ENCODE measurements around the gene CBL. TPM values are rescaled to one million over a fixed set of nuclear protein-coding genes. Genes with fewer than 3 reads are reported as not detected.

CBL gene
- total RNA-seq, 2 experiments from 2014 or later: 25.3 to 25.7 TPM

DNA sequence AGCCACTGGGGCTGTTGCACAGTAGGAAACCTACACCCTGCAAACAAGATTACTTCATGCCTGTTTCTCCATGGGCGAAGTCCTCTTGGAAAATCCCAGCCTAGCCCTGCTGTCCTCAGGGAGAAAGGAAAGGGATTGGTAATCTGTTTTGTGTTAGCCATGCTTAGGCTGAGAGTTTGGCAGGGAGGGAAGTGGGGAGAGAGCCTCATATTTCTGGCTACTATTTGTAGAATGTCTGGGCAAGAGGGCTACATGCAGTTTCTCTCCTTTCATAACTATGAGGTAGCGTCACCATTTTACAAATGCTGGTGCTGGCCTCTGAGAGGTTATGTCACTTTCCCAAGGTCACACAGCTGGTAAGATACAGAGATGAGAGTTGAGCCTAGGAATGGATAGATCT is 141.1 kb downstream of the CBL start:
- H3K27me3 Mint-ChIP-seq (ENCODE audit: low read depth): peaks cover 22% of the 10 kb centered on the region
- H3K9me3 Mint-ChIP-seq: no peaks in the 10 kb centered on the region
- no peaks in the 10 kb centered on the region for H3K4me1 Mint-ChIP-seq (ENCODE audit: low read depth)
- no peak for DNase-seq
- no peak overlapping the region for H3K27ac Mint-ChIP-seq
- H3K36me3 Mint-ChIP-seq (ENCODE audit: low read depth): no peaks in the 10 kb centered on the region
- CTCF ChIA-PET: interaction anchor here (1.3 to 2.0 kb wide), 3 partner anchors 9 to 382 kb away, joined by 3 to 10 read pairs (median 8); partner anchors contain the start of gene NECTIN1
- intact Hi-C loops (cut with micrococcal nuclease): no loop called here
- no peak overlapping the region for H3K4me3 Mint-ChIP-seq

DNA sequence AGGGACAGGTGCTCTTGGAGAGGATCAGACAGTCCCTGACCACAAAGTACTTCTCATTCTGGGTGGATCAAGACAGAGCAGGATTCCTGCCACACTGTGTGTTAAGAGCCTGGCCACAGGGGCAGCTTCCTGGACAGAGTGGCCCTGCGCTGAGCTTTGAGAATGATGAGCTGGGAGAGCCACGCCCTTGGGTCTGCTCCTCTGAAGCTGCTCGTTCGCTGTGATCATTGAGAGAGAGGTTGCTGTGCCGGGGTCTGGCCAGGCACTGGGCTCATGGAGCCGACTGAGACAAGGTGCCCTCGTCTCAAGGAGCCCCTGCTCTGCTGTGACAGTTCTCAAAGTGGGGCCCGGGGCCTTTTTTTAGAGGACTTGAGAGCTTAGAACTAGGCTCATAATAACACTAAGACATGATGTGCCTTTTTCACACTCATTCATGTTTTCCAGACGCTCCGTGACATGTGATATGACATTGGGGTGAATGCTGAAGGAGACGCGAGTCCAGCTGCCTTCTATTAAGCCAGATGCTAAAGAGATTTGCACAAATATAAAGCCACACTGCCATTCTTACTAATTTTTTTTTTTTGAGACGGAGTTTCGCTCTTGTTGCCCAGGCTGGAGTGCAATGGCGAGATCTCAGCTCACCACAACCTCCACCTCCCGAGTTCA is 141.9 kb downstream of the CBL start:
- H3K27me3 Mint-ChIP-seq (ENCODE audit: low read depth): peaks cover 24% of the 10 kb centered on the region
- H3K4me1 Mint-ChIP-seq (ENCODE audit: low read depth): no peaks in the 10 kb centered on the region
- no peak for DNase-seq
- intact Hi-C loops (cut with micrococcal nuclease): no loop called here
- no peak overlapping the region for H3K4me3 Mint-ChIP-seq
- H3K9me3 Mint-ChIP-seq: no peaks in the 10 kb centered on the region
- CTCF ChIA-PET: interaction anchor here (0.6 to 2.0 kb wide), 5 partner anchors 8 to 333 kb away, joined by 3 to 10 read pairs (median 4); no protein-coding TSS in a partner anchor
- no peaks in the 10 kb centered on the region for H3K36me3 Mint-ChIP-seq (ENCODE audit: low read depth)
- H3K27ac Mint-ChIP-seq: no peak overlapping the region

DNA sequence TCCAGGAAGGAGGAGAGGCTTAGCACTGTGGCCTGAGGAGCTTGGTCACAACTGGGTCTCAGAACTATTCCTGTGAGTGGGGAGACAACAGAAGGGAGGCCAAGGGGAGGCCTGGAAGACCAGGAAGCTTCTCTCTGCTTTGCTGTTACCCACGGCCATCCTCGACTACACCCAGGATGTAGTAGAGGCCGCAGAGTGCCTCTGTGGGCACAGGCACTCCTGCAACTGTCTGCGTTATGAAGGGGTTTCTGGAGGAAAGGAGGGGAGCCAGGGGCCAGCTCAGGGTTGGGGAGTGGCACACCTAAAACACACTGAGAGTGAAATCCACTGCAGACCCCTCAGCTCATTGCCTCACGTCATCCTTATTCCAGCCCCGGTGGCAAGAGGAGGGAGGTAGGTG is 144.2 kb downstream of the CBL start:
- Mint-ChIP-seq H3K9me3 (no peaks in the 10 kb centered on the region), H3K27ac (no peak overlapping the region), H3K27me3 (ENCODE audit: low read depth) (peaks cover 28% of the 10 kb centered on the region), H3K36me3 (ENCODE audit: low read depth) (no peaks in the 10 kb centered on the region), H3K4me1 (ENCODE audit: low read depth) (no peaks in the 10 kb centered on the region), H3K4me3 (no peak overlapping the region)
- CTCF ChIA-PET: interaction anchor here (0.9 to 1.6 kb wide), 3 partner anchors 12 to 26 kb away, joined by 3 to 6 read pairs (median 3); no protein-coding TSS in a partner anchor
- intact Hi-C loops (cut with micrococcal nuclease): loop anchor here (10.0 kb wide), 1 partner anchor 374 kb away; the partner anchor contains the start of gene NECTIN1
- no peak for DNase-seq

DNA sequence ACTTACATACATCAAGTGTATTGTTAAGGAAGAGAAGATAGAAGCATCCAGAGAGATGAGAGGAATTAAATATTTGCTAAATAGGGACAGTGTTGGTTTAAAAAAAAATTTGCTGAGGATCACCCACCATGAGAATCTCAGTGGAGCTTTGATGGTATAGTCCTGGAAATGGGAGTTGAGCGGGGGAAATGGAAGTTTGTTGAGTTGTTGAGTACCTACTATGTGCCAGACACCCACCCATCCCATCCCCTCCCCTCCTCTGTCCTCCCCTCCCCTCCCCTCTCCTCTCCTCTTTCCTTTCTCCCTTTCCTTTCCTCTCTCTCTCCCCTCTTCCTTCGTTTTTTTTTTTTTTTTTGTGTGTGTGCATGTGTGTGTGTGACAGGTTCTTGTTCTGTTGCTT is 145.1 kb downstream of the CBL start:
- Mint-ChIP-seq H3K4me3 (no peak overlapping the region), H3K4me1 (ENCODE audit: low read depth) (peaks cover 2% of the 10 kb centered on the region), H3K9me3 (no peaks in the 10 kb centered on the region), H3K36me3 (ENCODE audit: low read depth) (no peaks in the 10 kb centered on the region), H3K27me3 (ENCODE audit: low read depth) (peaks cover 30% of the 10 kb centered on the region), H3K27ac (no peak overlapping the region)
- intact Hi-C loops (cut with micrococcal nuclease): loop anchor here (10.0 kb wide), 1 partner anchor 374 kb away; the partner anchor contains the start of gene NECTIN1
- DNase-seq: no peak
- CTCF ChIA-PET: interaction anchor here (0.9 to 1.7 kb wide), 3 partner anchors 13 to 123 kb away, joined by 3 to 6 read pairs (median 6); no protein-coding TSS in a partner anchor

DNA sequence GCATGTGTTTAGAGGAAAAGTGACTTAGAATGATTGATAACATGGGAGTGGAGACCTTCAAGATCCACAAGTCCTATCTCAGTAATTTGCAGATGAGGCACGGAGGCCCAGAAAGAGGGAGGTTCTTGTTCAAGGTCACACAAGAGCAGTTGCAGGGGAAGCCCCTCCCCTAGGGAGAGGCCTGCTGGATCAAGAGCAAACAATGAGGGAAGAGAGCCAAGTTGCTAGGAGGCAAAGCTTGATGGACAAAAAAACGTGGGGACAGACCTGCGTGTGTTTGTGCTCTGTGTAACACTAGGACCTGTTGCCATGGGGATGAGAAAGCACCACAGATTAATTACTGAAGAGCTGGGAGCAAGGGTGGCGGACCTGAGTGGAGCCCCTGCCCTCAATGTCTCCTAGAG is 146.7 kb downstream of the CBL start:
- Mint-ChIP-seq H3K4me3 (no peak overlapping the region), H3K27ac (no peak overlapping the region), H3K4me1 (ENCODE audit: low read depth) (peaks cover 5% of the 10 kb centered on the region), H3K27me3 (ENCODE audit: low read depth) (peaks cover 31% of the 10 kb centered on the region), H3K36me3 (ENCODE audit: low read depth) (no peaks in the 10 kb centered on the region), H3K9me3 (no peaks in the 10 kb centered on the region)
- CTCF ChIA-PET: interaction anchor here (0.6 to 1.7 kb wide), 3 partner anchors 13 to 121 kb away, joined by 3 to 6 read pairs (median 3); no protein-coding TSS in a partner anchor
- intact Hi-C loops (cut with micrococcal nuclease): loop anchor here (10.0 kb wide), 1 partner anchor 372 kb away; the partner anchor contains the start of gene NECTIN1
- no peak for DNase-seq

DNA sequence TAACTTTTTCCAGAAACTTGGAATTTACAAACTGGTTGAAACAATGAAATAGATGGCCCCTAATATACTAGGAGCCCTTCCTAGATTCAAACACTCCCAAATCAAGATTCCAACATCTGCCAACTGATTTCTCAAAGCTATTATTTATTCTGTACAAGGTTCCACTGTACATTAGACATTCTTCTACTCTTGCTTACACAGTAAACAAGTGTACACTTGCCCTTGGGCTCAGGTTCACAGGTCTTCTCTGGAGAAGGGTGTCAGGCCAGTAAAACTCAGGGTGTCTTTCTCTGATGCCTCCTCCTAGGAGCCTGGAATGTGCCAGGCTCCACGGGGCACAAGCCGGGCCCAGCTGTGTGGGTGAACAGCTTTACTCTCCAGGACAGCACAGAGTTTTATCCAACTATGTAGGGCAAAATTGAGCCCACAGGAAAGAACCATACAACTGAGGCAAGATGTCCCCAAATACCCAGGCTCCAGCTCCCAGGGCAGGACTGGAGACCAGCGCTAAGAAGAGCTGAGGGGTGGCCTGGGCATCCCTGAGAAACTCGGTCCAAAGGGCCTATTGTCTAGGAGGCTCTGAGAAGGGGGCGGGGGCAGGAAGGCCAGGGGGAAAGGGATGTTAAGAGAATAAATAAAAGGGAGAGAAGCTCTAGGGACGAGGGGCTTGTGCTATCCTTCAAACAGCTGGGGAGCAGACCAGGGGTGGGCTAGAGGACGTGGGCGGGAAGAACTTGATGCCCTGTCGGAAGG is 149.1 kb downstream of the CBL start:
- Mint-ChIP-seq H3K36me3 (ENCODE audit: low read depth) (no peaks in the 10 kb centered on the region), H3K4me1 (ENCODE audit: low read depth) (peaks cover 5% of the 10 kb centered on the region)

DNA sequence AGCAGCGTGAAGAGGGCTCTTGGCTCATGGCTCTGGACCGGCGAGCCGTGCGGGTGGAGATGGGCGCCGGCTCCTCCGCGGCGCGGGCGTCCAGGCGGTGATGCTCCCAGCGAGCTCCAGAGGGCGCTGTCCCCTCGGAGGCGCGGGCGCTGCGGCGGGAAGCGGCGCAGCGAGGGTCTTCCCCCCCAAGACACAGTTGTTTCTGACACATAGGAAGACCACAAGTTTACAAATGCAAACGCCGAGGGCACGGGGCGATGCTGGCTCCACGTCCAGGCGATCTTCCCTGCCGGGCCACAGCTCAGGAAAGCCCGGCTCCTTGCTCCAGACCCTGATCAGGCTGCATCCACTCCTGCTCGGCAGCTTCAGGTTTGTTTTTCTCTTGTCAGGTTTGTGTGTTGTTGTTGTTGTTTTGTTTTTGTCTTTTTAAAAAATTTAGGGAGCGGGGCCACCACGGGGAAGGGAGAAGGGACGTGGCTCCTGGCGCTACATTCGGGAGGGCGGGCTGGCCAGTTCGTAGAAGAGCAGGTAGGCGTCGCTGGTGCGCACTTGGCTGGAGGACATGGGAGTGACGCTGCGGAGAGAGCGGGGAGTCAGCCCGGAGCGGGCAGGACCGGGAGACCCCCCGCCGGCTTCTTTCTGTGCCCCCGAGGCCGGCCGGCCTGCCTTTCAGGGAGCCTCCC is 150.4 kb downstream of the CBL start:
- H3K9me3 Mint-ChIP-seq: no peaks in the 10 kb centered on the region
- CTCF ChIA-PET: interaction anchor here (0.5 to 4.8 kb wide), 32 partner anchors 8 to 753 kb away, joined by 3 to 132 read pairs (median 4); partner anchors contain the start of genes C1QTNF5, NECTIN1, RNF26 and USP2
- H3K36me3 Mint-ChIP-seq (ENCODE audit: low read depth): no peaks in the 10 kb centered on the region
- H3K27me3 Mint-ChIP-seq (ENCODE audit: low read depth): peaks cover 22% of the 10 kb centered on the region
- DNase-seq: peak; percentile 84
- H3K4me3 Mint-ChIP-seq: peak overlapping the region; percentile 81
- no peak overlapping the region for H3K27ac Mint-ChIP-seq
- peaks cover 9% of the 10 kb centered on the region for H3K4me1 Mint-ChIP-seq (ENCODE audit: low read depth)
- intact Hi-C loops (cut with micrococcal nuclease): loop anchor here (1.0 to 10.0 kb wide), 5 partner anchors 18 to 368 kb away; partner anchors contain the start of genes NECTIN1 and USP2

More for the DNA sequence above, 149.1 kb downstream of the CBL start:
- H3K4me3 Mint-ChIP-seq: no peak overlapping the region
- CTCF ChIA-PET: interaction anchor here (0.6 to 4.8 kb wide), 17 partner anchors 10 to 374 kb away, joined by 3 to 132 read pairs (median 5); partner anchors contain the start of genes C1QTNF5, NECTIN1, RNF26 and USP2
- intact Hi-C loops (cut with micrococcal nuclease): loop anchor here (10.0 kb wide), 1 partner anchor 370 kb away; the partner anchor contains the start of gene NECTIN1
- H3K27me3 Mint-ChIP-seq (ENCODE audit: low read depth): peaks cover 27% of the 10 kb centered on the region
- DNase-seq: no peak
- no peaks in the 10 kb centered on the region for H3K9me3 Mint-ChIP-seq
- no peak overlapping the region for H3K27ac Mint-ChIP-seq

DNA sequence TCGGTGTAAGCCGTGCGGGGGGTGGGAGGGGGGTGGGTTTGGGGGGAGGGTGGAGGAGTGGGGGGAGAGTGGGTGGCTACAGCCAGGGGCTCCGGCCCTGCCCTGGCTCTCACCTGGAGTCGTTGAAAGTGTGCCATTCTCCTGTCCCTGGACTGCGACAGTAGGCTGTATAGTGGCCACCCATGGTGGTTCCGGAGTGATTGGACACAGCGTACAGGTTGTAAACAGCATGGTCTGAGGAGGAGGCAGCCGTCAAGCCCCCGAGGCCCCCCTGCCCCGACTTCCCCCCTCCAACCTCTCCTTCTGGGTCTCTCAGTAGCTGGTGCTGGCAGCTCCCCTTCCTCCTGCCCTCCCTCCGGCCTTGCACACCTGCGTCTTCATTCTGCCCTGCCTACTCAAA is 150.9 kb downstream of the CBL start:
- H3K9me3 Mint-ChIP-seq: no peaks in the 10 kb centered on the region
- H3K27ac Mint-ChIP-seq: no peak overlapping the region

More for the DNA sequence above, 150.9 kb downstream of the CBL start:
- peak overlapping the region; percentile 17 for H3K4me3 Mint-ChIP-seq
- peaks cover 21% of the 10 kb centered on the region for H3K27me3 Mint-ChIP-seq (ENCODE audit: low read depth)
- CTCF ChIA-PET: interaction anchor here (0.5 to 4.8 kb wide), 18 partner anchors 8 to 402 kb away, joined by 3 to 132 read pairs (median 6); partner anchors contain the start of genes NECTIN1 and USP2
- intact Hi-C loops (cut with micrococcal nuclease): loop anchor here (10.0 kb wide), 1 partner anchor 368 kb away; the partner anchor contains the start of gene NECTIN1
- no peak for DNase-seq
- H3K36me3 Mint-ChIP-seq (ENCODE audit: low read depth): no peaks in the 10 kb centered on the region
- H3K4me1 Mint-ChIP-seq (ENCODE audit: low read depth): peaks cover 9% of the 10 kb centered on the region

Small RNA genes within 50 kb of the gene (microRNA-seq; reads per million reads assigned to microRNA genes)
- gene MIR6756 (ENCODE audit: borderline microRNAs expressed, borderline replicate concordance): not detected

Other genes with a start within 250 kb of the CBL start
- not detected for gene FOXR1, start 234.6 kb upstream of the CBL start, total RNA-seq
- 10 to 100 TPM; 17.4 to 18.0 TPM for gene CENATAC, start 208.2 kb upstream of the CBL start, total RNA-seq
- 1,000 to 10,000 TPM; 2,183 to 2,206 TPM for gene RPS25, start 188.0 kb upstream of the CBL start, total RNA-seq
- 10 to 100 TPM; 66.4 to 69.9 TPM for gene TRAPPC4, start 187.6 kb upstream of the CBL start, total RNA-seq
- gene SLC37A4, start 175.5 kb upstream of the CBL start, total RNA-seq: 10 to 100 TPM; 28.3 to 30.3 TPM
- gene HYOU1, start 149.1 kb upstream of the CBL start, total RNA-seq: 100 to 1,000 TPM; 108 to 116 TPM
- 10 to 100 TPM; 16.9 to 19.5 TPM for gene VPS11, start 138.5 kb upstream of the CBL start, total RNA-seq
- 10 to 100 TPM; 27.9 to 29.4 TPM for gene HMBS, start 121.5 kb upstream of the CBL start, total RNA-seq
- 10 to 100 TPM; 52.2 to 53.1 TPM for gene DPAGT1, start 104.5 kb upstream of the CBL start, total RNA-seq
- 10 to 100 TPM; 20.1 to 20.8 TPM for gene C2CD2L, start 99.0 kb upstream of the CBL start, total RNA-seq
- 10 to 100 TPM; 24.5 to 25.2 TPM for gene HINFP, start 84.8 kb upstream of the CBL start, total RNA-seq
- under 1 TPM; 0.12 to 0.31 TPM for gene ABCG4, start 57.3 kb upstream of the CBL start, total RNA-seq
- gene NLRX1, start 37.6 kb upstream of the CBL start, total RNA-seq: 10 to 100 TPM; 20.8 to 22.2 TPM
- gene NHERF4, start 20.9 kb upstream of the CBL start, total RNA-seq: not detected
- 1 to 10 TPM; 8.0 to 8.4 TPM for gene MCAM, start 110.8 kb downstream of the CBL start, total RNA-seq
- gene RNF26, start 128.2 kb downstream of the CBL start, total RNA-seq: 10 to 100 TPM; 46.1 to 47.0 TPM
- not detected for gene C1QTNF5, start 134.5 kb downstream of the CBL start, total RNA-seq
- not detected for gene MFRP, start 140.4 kb downstream of the CBL start, total RNA-seq
- gene USP2, start 175.4 kb downstream of the CBL start, total RNA-seq: under 1 TPM; 0.35 to 0.57 TPM
- under 1 TPM; 0.07 to 0.17 TPM for gene THY1, start 216.8 kb downstream of the CBL start, total RNA-seq

Data from activated naive CD4-positive, alpha-beta T cell treated with anti-CD3 and anti-CD28 coated beads for 36 hours (primary cell).